HepG2 (cell line): ENCODE data around the gene HNRNPA1. TPM values are rescaled to one million over a fixed set of nuclear protein-coding genes. Genes with fewer than 3 reads are reported as not detected.
A peak's percentile ranks its signal among the peaks of the same experiment; 100 is the strongest.

Source experiments
- AHR ChIP-seq: IDR thresholded peaks from 2 replicates; pipeline ENCODE4 v1.6.1; 2018; ENCODE audit warnings: missing genetic modification reagents, missing compliant biosample characterization
- BORCS8-MEF2B ChIP-seq: sonication (generic); formaldehyde crosslinking; IDR thresholded peaks from 2 replicates; pipeline ENCODE4 v1.8.0; 2022; ENCODE audit warnings: mild to moderate bottlenecking, missing genetic modification reagents
- CBX1 ChIP-seq: IDR thresholded peaks from one replicate; pipeline ENCODE4 v1.6.1; 2016; ENCODE audit warnings: antibody characterized with exemption, low read depth
- GZF1 ChIP-seq: sonication (generic); formaldehyde crosslinking; IDR thresholded peaks from 2 replicates; pipeline ENCODE4 v1.5.1; 2020; ENCODE audit warnings: mild to moderate bottlenecking, missing genetic modification reagents
- KDM5B ChIP-seq: sonication (generic); formaldehyde crosslinking; IDR thresholded peaks from 2 replicates; pipeline ENCODE4 v1.4.0; 2020; ENCODE audit warnings: missing genetic modification reagents, mild to moderate bottlenecking, borderline replicate concordance
- MAFF ChIP-seq: IDR thresholded peaks from 2 replicates; pipeline ENCODE4 v1.6.1; 2011; ENCODE audit warnings: low read depth, low read length, improper control_type of control experiment
- MAX ChIP-seq: IDR thresholded peaks from 2 replicates; pipeline ENCODE4 v1.6.1; 2012; ENCODE audit warnings: inconsistent platforms
- NAIF1 ChIP-seq: sonication (generic); formaldehyde crosslinking; IDR thresholded peaks from 2 replicates; pipeline ENCODE4 v1.5.0; 2020; ENCODE audit warnings: mild to moderate bottlenecking, missing genetic modification reagents, borderline replicate concordance
- NCOA5 ChIP-seq: sonication (generic); formaldehyde crosslinking; IDR thresholded peaks from 2 replicates; pipeline ENCODE4 v1.4.0; 2020; ENCODE audit warnings: missing genetic modification reagents
- RELA ChIP-seq: sonication (generic); formaldehyde crosslinking; IDR thresholded peaks from 2 replicates; pipeline ENCODE4 v1.4.0; 2020; ENCODE audit warnings: missing genetic modification reagents
- RORA ChIP-seq: sonication (generic); formaldehyde crosslinking; IDR thresholded peaks from 2 replicates; pipeline ENCODE4 v1.5.0; 2020; ENCODE audit warnings: mild to moderate bottlenecking, missing genetic modification reagents, moderate library complexity
- STAT5B ChIP-seq: sonication (generic); formaldehyde crosslinking; IDR thresholded peaks from 2 replicates; pipeline ENCODE4 v1.4.0; 2020; ENCODE audit warnings: missing genetic modification reagents
- SYNCRIP ChIP-seq: fragments of 200-400 bp; formaldehyde crosslinking; IDR thresholded peaks from 2 replicates; pipeline ENCODE4 v1.6.1; 2018; ENCODE audit warnings: mild to moderate bottlenecking, low read depth, low read length; ENCODE audit not compliant: insufficient read depth
- TAF1 ChIP-seq: sonication (generic); formaldehyde crosslinking; IDR thresholded peaks from 2 replicates; pipeline ENCODE4 v1.4.0; 2020; ENCODE audit warnings: missing genetic modification reagents
- TBX3 ChIP-seq: fragments of 450-650 bp; IDR thresholded peaks from 2 replicates; pipeline ENCODE4 v1.6.1; 2017; ENCODE audit warnings: antibody characterized with exemption, mild to moderate bottlenecking, inconsistent platforms, borderline replicate concordance
- TCF7 ChIP-seq: sonication (generic); IDR thresholded peaks from 2 replicates; pipeline ENCODE4 v1.6.1; 2016; ENCODE audit warnings: antibody characterized with exemption, low read depth
- THAP8 ChIP-seq: sonication (generic); formaldehyde crosslinking; IDR thresholded peaks from 2 replicates; pipeline ENCODE4 v1.5.1; 2020; ENCODE audit warnings: missing genetic modification reagents, mild to moderate bottlenecking, borderline replicate concordance
- ZMAT3 ChIP-seq: sonication (generic); formaldehyde crosslinking; conservative IDR thresholded peaks from 2 replicates; pipeline ENCODE4 v1.7.0; 2021; ENCODE audit warnings: missing genetic modification reagents
- ZNF567 ChIP-seq: sonication (generic); formaldehyde crosslinking; IDR thresholded peaks from 2 replicates; pipeline ENCODE4 v1.8.1; 2023; ENCODE audit warnings: mild to moderate bottlenecking, missing genetic modification reagents, borderline replicate concordance
- ZNF574 ChIP-seq: sonication (generic); formaldehyde crosslinking; IDR thresholded peaks from 2 replicates; pipeline ENCODE4 v1.4.0; 2020; ENCODE audit warnings: missing genetic modification reagents
- polyA plus RNA-seq, 8 experiments: library from polyadenylated mRNA; depleted of rRNA in 3 of 8; stranded (reverse) in 7 of 8; unstranded in 1 of 8; fragments of >200 nt; fragmentation: Illumina TruSeq in 4 of 8; extraction: Trizol in 4 of 8; gene quantifications; 2 replicates each; pipeline versions ENCODE4 v1.2.1 to v1.2.3, GENCODE V29; 2011 to 2016; ENCODE audit warnings: low read depth in 4 of 8, missing spikeins in 1 of 8, mixed read lengths in 1 of 8; ENCODE audit not compliant: insufficient read depth in 1 of 8
- total RNA-seq, 5 experiments: library from RNA; depleted of rRNA; stranded (reverse); fragments of >200 nt; fragmentation: Illumina TruSeq; extraction: Trizol; gene quantifications; 2 replicates each; pipeline ENCODE4 v1.2.3, GENCODE V29; 2016; ENCODE audit warnings: low read depth in 1 of 5

Gene HNRNPA1
- total and polyA plus RNA-seq, 2 of the 13 experiments (the other 11 are each of a cell fraction or from before 2014, with no cell fraction given): 535 to 1,820 TPM

GRCh38 chr12:54294152-54294952 is 13.8 kb downstream of the HNRNPA1 start (continued):
- TF ChIP-seq ZNF574 (CRISPR knock-in tag) (peak; percentile 28; the same call in 1 of the 2 replicates), AHR (no peak; the same call in 1 of the 2 replicates), STAT5B (CRISPR knock-in tag) (no peak), BORCS8-MEF2B (CRISPR knock-in tag) (peak; percentile 59), MAX (peak; percentile 46; the same call in 1 of the 2 replicates), RORA (CRISPR knock-in tag) (no peak), GZF1 (CRISPR knock-in tag) (no peak), TCF7 (0 out of 2 replicates have a peak, but pooled peaks have one; percentile 30), ZNF567 (CRISPR knock-in tag) (no peak), TBX3 (no peak), RELA (CRISPR knock-in tag) (no peak), MAFF (no peak), ZMAT3 (CRISPR knock-in tag) (0 out of 2 replicates have a peak, but pooled peaks have one; percentile 44), THAP8 (CRISPR knock-in tag) (no peak), NAIF1 (peak; percentile 51; the same call in 1 of the 2 replicates), NCOA5 (CRISPR knock-in tag) (no peak), TAF1 (CRISPR knock-in tag) (no peak), CBX1 (no peak), KDM5B (CRISPR knock-in tag) (peak; percentile 79; the same call in 1 of the 2 replicates), SYNCRIP (no peak)
